Epithelial cell of proximal tubule (primary cell): ENCODE data around the gene LRRC74A. TPM values are rescaled to one million over a fixed set of nuclear protein-coding genes. Genes with fewer than 3 reads are reported as not detected.

Experiments used
- DNase-seq: peaks from one replicate; pipeline ENCODE4 v3.0.0-alpha.2; 2011; ENCODE audit warnings: low read depth
- H3K4me3 ChIP-seq: 2 replicates; pipeline ENCODE4 v1.5.1; 2011; ENCODE audit warnings: low read depth, mild to moderate bottlenecking, low read length
- total RNA-seq: library from RNA; depleted of rRNA; stranded (reverse); fragments of >200 nt; gene quantifications from 2 replicates; pipeline ENCODE4 v1.2.3, GENCODE V29; 2015
- TF ChIP-seq, protein P1 (sequence below): conservative IDR thresholded peaks from 2 replicates; pipeline ENCODE4 v1.5.1; 2012; ENCODE audit warnings: low read depth, mild to moderate bottlenecking, low read length

Gene LRRC74A
- total RNA-seq, 1 donor from 2014 or later = not detected

DNA sequence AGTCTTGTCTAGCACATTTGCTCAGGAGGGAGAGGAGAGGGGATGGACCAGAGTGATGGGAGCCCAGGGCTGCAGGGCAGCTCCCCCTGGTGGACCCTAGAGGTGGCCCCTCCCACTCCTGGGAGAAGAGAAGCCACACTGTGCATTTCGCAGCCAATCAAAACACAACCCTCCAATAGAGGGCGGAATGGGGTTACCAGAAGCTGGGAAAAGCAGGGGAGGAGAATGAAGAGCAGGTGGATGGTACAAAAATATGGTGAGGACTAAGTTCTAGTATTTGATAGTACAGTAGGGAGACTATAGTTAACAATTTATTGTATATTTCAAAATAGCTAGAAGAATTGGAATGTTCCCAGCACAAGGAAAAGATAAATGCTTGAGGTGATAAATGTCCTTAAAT is 41.3 kb upstream of the LRRC74A start:
- TF ChIP-seq, protein P1, sequence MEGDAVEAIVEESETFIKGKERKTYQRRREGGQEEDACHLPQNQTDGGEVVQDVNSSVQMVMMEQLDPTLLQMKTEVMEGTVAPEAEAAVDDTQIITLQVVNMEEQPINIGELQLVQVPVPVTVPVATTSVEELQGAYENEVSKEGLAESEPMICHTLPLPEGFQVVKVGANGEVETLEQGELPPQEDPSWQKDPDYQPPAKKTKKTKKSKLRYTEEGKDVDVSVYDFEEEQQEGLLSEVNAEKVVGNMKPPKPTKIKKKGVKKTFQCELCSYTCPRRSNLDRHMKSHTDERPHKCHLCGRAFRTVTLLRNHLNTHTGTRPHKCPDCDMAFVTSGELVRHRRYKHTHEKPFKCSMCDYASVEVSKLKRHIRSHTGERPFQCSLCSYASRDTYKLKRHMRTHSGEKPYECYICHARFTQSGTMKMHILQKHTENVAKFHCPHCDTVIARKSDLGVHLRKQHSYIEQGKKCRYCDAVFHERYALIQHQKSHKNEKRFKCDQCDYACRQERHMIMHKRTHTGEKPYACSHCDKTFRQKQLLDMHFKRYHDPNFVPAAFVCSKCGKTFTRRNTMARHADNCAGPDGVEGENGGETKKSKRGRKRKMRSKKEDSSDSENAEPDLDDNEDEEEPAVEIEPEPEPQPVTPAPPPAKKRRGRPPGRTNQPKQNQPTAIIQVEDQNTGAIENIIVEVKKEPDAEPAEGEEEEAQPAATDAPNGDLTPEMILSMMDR = peak; percentile 87
- DNase-seq = no peak
- H3K4me3 ChIP-seq = no peak overlapping the region

DNA sequence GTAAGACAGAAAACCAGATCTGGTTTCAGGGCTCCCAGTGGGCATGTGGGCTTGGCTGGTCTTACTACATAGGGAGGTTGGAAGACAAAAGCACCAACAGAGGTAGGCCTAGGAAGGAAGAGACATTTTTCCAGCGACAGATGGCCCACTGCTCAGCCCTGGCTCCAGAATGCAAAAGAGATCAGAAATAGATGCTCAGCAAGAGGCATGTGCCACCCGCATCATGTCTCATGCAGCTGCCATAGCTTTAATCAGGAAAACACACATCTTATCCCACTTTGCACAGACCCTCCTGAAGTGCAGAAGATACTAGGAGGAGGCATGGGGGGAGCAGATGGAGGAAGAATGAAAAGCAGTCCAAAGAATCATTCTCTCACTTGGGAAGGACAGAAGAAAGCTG is 39.6 kb upstream of the LRRC74A start:
- TF ChIP-seq, protein P1 = no peak
- no peak for DNase-seq

DNA sequence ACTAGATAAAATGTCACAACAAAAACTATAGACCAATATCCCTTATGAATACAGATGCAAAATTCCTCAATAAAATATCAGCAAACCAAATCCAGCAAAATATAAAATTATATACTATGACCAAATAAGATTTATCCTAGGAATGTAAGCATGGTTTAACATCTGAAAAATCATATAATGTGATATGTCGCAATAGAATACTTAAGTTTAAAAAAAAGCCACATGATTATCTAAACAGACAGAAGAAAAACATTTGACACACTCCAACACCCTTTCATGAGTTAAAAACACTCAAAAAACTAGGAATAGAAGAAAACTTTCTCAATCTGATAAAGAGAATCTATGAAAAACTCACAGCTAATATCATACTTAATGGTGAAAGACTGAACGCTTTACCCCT is 33.8 kb upstream of the LRRC74A start:
- DNase-seq = no peak
- TF ChIP-seq, protein P1 = no peak
- no peak overlapping the region for H3K4me3 ChIP-seq

More for the DNA sequence above, 39.6 kb upstream of the LRRC74A start:
- H3K4me3 ChIP-seq = no peak overlapping the region

DNA sequence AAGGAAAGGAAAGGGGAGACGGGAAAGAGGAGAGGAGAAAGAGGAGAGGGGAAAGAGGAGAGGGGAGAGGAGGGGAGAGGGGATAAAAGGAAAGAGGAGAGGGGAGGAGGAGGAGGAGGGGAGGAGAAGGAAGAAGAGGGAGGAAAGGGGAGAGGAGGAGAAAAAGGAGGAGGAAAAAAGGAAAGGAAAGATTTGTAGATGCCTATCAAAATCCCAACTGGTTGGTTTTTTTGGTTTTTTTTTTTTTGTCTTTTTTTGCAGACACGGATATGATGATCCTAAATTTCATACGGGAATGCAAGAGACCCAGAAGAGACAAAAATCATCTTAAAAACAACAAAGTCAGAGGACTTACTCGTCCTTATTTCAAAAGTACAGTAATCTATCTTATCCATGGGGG is 32.9 kb upstream of the LRRC74A start:
- H3K4me3 ChIP-seq = no peak overlapping the region
- TF ChIP-seq, protein P1 = no peak
- no peak for DNase-seq

DNA sequence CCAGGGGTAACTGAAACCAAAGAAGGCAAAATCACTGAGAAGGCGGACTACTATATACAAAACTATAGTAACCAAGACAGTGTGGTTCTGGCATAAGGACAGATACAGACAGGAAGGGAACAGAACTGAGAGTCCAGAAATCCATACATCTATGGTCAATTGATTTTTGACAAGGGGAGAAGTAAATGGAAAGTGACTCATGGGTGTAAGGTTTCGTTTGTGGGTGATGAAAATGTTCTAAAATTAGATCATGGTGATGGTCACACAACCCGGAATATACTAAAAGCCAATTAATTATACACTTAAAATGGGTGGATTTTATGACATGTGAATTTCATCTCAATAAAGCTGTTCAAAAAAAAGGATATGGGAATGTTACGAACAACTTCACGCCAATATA is 32.3 kb upstream of the LRRC74A start:
- no peak overlapping the region for H3K4me3 ChIP-seq
- DNase-seq = no peak
- TF ChIP-seq, protein P1 = no peak

DNA sequence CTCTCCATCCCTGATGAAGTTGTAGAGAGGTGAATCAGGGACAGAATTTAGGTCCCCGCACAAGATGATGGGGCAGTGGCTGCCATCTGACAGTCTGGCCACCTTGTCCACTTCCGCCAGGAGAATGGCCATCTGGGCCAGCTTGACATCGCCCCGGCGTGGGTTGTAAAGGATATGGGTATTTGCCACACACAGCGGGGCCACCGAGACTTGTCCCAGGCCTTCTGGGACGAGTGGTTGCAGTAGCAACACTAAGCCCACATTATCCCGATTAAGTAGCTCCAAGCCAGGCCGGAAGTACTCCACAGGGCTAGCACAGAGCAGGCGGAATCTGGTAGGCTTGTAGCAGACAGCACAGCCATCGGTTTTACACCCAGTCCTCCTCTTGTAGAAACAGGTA is 19.8 kb upstream of the LRRC74A start:
- DNase-seq = no peak
- H3K4me3 ChIP-seq = no peak overlapping the region
- TF ChIP-seq, protein P1 = no peak

DNA sequence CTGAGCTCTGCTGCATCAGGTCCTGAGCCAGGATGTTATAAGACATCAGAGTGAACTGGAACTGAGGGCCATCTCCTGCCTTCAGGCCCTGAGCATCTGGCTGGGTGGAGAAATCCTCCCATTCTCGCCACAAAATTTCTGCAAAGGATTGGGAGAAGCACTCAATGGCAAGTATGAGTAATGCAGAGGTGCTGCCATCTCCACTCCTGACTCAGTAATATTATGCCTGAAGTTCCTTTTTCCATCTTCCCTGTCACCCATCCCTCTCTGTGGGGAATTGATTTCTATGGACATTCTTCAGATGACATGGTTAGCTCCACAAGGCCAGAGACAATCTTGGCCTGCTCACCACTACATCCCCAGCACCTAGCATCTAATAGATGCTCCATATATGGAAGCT is 18.2 kb upstream of the LRRC74A start:
- no peak overlapping the region for H3K4me3 ChIP-seq
- DNase-seq = no peak
- TF ChIP-seq, protein P1 = no peak
